ENCODE measurements around the gene SLC10A3. TPM values are rescaled to one million over a fixed set of nuclear protein-coding genes. Genes with fewer than 3 reads are reported as not detected.

Gene SLC10A3
- total and polyA plus RNA-seq, 7 donors, result 7.2 to 39.8 (median 15.7) TPM

GRCh38 chrX:154507673-154508383 lies 17.4 kb upstream of the SLC10A3 start:
- TF ChIP-seq, protein P1, sequence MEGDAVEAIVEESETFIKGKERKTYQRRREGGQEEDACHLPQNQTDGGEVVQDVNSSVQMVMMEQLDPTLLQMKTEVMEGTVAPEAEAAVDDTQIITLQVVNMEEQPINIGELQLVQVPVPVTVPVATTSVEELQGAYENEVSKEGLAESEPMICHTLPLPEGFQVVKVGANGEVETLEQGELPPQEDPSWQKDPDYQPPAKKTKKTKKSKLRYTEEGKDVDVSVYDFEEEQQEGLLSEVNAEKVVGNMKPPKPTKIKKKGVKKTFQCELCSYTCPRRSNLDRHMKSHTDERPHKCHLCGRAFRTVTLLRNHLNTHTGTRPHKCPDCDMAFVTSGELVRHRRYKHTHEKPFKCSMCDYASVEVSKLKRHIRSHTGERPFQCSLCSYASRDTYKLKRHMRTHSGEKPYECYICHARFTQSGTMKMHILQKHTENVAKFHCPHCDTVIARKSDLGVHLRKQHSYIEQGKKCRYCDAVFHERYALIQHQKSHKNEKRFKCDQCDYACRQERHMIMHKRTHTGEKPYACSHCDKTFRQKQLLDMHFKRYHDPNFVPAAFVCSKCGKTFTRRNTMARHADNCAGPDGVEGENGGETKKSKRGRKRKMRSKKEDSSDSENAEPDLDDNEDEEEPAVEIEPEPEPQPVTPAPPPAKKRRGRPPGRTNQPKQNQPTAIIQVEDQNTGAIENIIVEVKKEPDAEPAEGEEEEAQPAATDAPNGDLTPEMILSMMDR (IDR thresholded peaks at IDR 0.05), result no peak
- ATAC-seq (no peak), DNase-seq (no peak)
- H3K4me3 ChIP-seq, result no peak overlapping the region
- H3K4me1 ChIP-seq, result no peaks in the 10 kb centered on the region
- intact Hi-C loops (cut with DNase I), result no loop called here
- peaks cover 0 to 27% of the 10 kb centered on the region in 2 donors for H3K36me3 ChIP-seq (ENCODE audit: insufficient read depth in 1 of 2, low read depth in 1 of 2)
- no peaks in the 10 kb centered on the region for H3K9me3 ChIP-seq
- no peaks in the 10 kb centered on the region for H3K27me3 ChIP-seq (ENCODE audit: insufficient read depth in 3 of 3, low read length in 2 of 3)
- WGBS, 3 donors, result 76 to 86% (median 80%) methylated on average over 10 to 24 of the region's 24 CpGs
- no peak overlapping the region for H3K27ac ChIP-seq

GRCh38 chrX:154506483-154507332 lies 16.3 kb upstream of the SLC10A3 start:
- DNase-seq (no peak), ATAC-seq (peak in 1 of 4 donors; percentile 14)
- Histone ChIP-seq H3K9me3 (no peaks in the 10 kb centered on the region), H3K4me3 (no peak overlapping the region), H3K27me3 (ENCODE audit: insufficient read depth in 3 of 3, low read length in 2 of 3) (no peaks in the 10 kb centered on the region), H3K27ac (no peak overlapping the region), H3K36me3 (ENCODE audit: insufficient read depth in 1 of 2, low read depth in 1 of 2) (peaks cover 0 to 27% of the 10 kb centered on the region in 2 donors), H3K4me1 (no peaks in the 10 kb centered on the region)
- TF ChIP-seq, protein P1 (IDR thresholded peaks at IDR 0.05), result no peak
- intact Hi-C loops (cut with DNase I), result no loop called here
- 81 to 85% (median 84%) methylated on average over 18 to 37 of the region's 37 CpGs for WGBS, 3 donors

GRCh38 chrX:154505734-154506133 lies 15.3 kb upstream of the SLC10A3 start:
- Histone ChIP-seq H3K9me3 (no peaks in the 10 kb centered on the region), H3K27me3 (ENCODE audit: insufficient read depth in 3 of 3, low read length in 2 of 3) (no peaks in the 10 kb centered on the region), H3K27ac (no peak overlapping the region), H3K4me1 (no peaks in the 10 kb centered on the region), H3K36me3 (ENCODE audit: insufficient read depth in 1 of 2, low read depth in 1 of 2) (peaks cover 0 to 27% of the 10 kb centered on the region in 2 donors), H3K4me3 (no peak overlapping the region)
- 75 to 86% (median 84%) methylated on average over 12 of the region's 12 CpGs for WGBS, 3 donors
- intact Hi-C loops (cut with DNase I), result no loop called here
- TF ChIP-seq, protein P1 (IDR thresholded peaks at IDR 0.05), result no peak
- DNase-seq, result no peak
- ATAC-seq, result no peak

DNA sequence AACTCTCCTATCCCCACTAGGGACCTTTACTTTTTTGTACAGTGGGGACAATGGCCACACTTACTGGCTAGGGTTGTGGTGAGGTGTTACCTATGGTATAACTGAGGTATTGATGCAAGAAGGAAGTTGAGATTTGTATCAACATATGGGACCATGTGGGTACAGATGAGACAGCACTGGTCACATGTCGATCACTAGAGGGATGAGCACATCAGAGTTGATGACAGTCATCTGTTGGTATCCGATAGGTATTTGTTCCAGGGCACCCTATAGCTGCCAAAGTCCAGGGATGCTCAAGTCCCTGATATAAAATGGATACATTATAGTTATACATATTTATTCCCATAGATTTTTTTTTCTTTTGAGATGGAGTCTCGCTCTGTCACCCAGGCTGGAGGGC lies 12.6 kb upstream of the SLC10A3 start:
- no peak for DNase-seq
- H3K4me1 ChIP-seq, result no peaks in the 10 kb centered on the region
- TF ChIP-seq, protein P1 (IDR thresholded peaks at IDR 0.05), result no peak
- H3K9me3 ChIP-seq, result no peaks in the 10 kb centered on the region
- WGBS, 3 donors, result 80 to 86% (median 84%) methylated on average over 2 to 3 of the region's 3 CpGs
- intact Hi-C loops (cut with DNase I), result no loop called here
- no peak overlapping the region for H3K4me3 ChIP-seq
- no peaks in the 10 kb centered on the region for H3K27me3 ChIP-seq (ENCODE audit: insufficient read depth in 3 of 3, low read length in 2 of 3)
- no peak overlapping the region for H3K27ac ChIP-seq
- ATAC-seq, result peak in 2 of 4 donors; percentile 13 to 41
- peaks cover 0 to 22% of the 10 kb centered on the region in 2 donors for H3K36me3 ChIP-seq (ENCODE audit: insufficient read depth in 1 of 2, low read depth in 1 of 2)

All from psoas muscle (tissue), 8 donors.